Type B pancreatic cell (in vitro differentiated cells): ENCODE data around the gene BTRC. TPM values are rescaled to one million over a fixed set of nuclear protein-coding genes. Genes with fewer than 3 reads are reported as not detected.
"Not testable (repeated sequence)": the region's sequence is repeated elsewhere in the genome, so short reads cannot be mapped to it uniquely, and the experiment has no call there.

Experiments used
- DNase-seq: peaks from one replicate; pipeline ENCODE4 v3.0.0; 2021; ENCODE audit warnings: mixed read lengths; ENCODE audit not compliant: unreplicated experiment; ENCODE audit errors: extremely low spot score
- H3K27ac Mint-ChIP-seq: 2 replicates; pipeline ENCODE4 v1.8.0; 2021; ENCODE audit warnings: mild to moderate bottlenecking, mixed read lengths
- H3K27me3 Mint-ChIP-seq: 2 replicates; pipeline ENCODE4 v1.8.0; 2021; ENCODE audit warnings: mixed read lengths
- H3K36me3 Mint-ChIP-seq: 2 replicates; pipeline ENCODE4 v1.8.0; 2021; ENCODE audit warnings: mixed read lengths
- H3K4me1 Mint-ChIP-seq: one replicate; pipeline ENCODE4 v1.8.0; 2021; ENCODE audit warnings: mixed read lengths; ENCODE audit not compliant: unreplicated experiment
- H3K4me3 Mint-ChIP-seq: 2 replicates; pipeline ENCODE4 v1.8.0; 2021; ENCODE audit warnings: mild to moderate bottlenecking, mixed read lengths
- H3K9me3 Mint-ChIP-seq: 2 replicates; pipeline ENCODE4 v1.8.0; 2021; ENCODE audit warnings: mixed read lengths
- CTCF ChIP-seq: fragments of 200-600 bp; sonication (generic); conservative IDR thresholded peaks from 2 replicates; pipeline ENCODE4 v1.5.0; 2021; ENCODE audit warnings: antibody characterized with exemption, mild to moderate bottlenecking
- total RNA-seq: library from RNA; stranded (reverse); gene quantifications from 2 replicates; pipeline ENCODE4 v1.2.1, GENCODE V29; 2021; ENCODE audit warnings: low replicate concordance

The BTRC gene
- total RNA-seq, 1 donor from 2014 or later: 35.2 TPM

GRCh38 chr10:101311185-101312066 is 42.5 kb upstream of the BTRC start:
- H3K27ac Mint-ChIP-seq: peak overlapping the region; percentile 30
- H3K4me3 Mint-ChIP-seq: peak overlapping the region; percentile 73
- no peak for TF ChIP-seq CTCF
- peaks cover 9% of the 10 kb centered on the region for H3K4me1 Mint-ChIP-seq
- peaks cover 58% of the 10 kb centered on the region for H3K27me3 Mint-ChIP-seq
- no peak for DNase-seq
- H3K9me3 Mint-ChIP-seq: peaks cover 4% of the 10 kb centered on the region
- no peaks in the 10 kb centered on the region for H3K36me3 Mint-ChIP-seq

GRCh38 chr10:101319241-101319915 is 34.6 kb upstream of the BTRC start:
- Mint-ChIP-seq H3K4me1 (peaks cover 30% of the 10 kb centered on the region), H3K27me3 (peaks cover 33% of the 10 kb centered on the region), H3K27ac (no peak overlapping the region), H3K36me3 (no peaks in the 10 kb centered on the region), H3K4me3 (no peak overlapping the region), H3K9me3 (no peaks in the 10 kb centered on the region)
- no peak for TF ChIP-seq CTCF
- no peak for DNase-seq

DNA sequence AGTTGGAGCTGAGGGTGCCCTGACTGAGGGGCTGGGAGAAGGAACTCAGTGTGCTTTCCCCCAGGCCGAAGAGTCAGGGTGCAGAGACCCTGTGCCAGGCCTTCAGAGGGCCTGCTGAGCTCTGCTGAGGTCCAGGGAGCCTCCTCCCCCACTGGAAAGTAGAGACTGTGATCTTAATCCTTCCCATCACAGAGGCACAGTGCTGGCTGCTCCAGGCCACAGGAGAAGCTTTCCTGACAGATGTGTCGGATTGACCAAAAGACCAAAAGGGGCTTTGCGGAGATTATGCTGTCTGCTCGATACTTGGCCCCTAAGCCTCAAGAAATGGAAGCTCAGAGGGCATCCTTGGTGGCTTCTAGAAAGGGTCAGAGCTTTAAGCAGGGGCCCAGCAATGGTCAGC is 32.9 kb upstream of the BTRC start:
- no peak for DNase-seq
- no peak overlapping the region for H3K4me3 Mint-ChIP-seq
- H3K36me3 Mint-ChIP-seq: no peaks in the 10 kb centered on the region
- H3K27ac Mint-ChIP-seq: no peak overlapping the region
- peaks cover 30% of the 10 kb centered on the region for H3K4me1 Mint-ChIP-seq
- no peaks in the 10 kb centered on the region for H3K9me3 Mint-ChIP-seq
- peaks cover 41% of the 10 kb centered on the region for H3K27me3 Mint-ChIP-seq
- TF ChIP-seq CTCF: no peak

GRCh38 chr10:101322266-101323108 is 31.5 kb upstream of the BTRC start:
- peaks cover 30% of the 10 kb centered on the region for H3K4me1 Mint-ChIP-seq
- H3K27me3 Mint-ChIP-seq: peaks cover 51% of the 10 kb centered on the region
- no peaks in the 10 kb centered on the region for H3K36me3 Mint-ChIP-seq
- H3K9me3 Mint-ChIP-seq: peaks cover 4% of the 10 kb centered on the region
- DNase-seq: no peak
- H3K27ac Mint-ChIP-seq: no peak overlapping the region
- no peak overlapping the region for H3K4me3 Mint-ChIP-seq
- TF ChIP-seq CTCF: no peak

DNA sequence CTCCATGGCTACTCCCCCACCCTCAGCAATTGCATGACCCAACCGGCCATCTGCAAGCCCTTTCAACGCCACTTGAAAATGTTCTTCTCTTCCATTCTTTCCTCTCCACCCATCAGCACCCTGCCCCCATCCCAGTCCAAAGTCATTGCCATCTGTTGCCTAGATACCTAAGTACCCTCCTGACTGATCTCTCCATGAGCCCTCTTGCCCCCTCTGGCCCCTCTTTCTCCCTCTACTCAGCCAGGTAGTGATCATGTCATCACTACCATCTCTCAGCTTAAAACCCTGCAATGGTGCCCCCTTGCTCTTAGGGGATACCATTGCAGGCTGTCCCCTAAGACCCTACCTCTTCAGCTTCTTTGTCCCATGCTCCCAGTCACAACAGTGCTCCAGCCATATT is 30.5 kb upstream of the BTRC start:
- no peak for DNase-seq
- TF ChIP-seq CTCF: no peak
- H3K27ac Mint-ChIP-seq: no peak overlapping the region

GRCh38 chr10:101327454-101327853 is 26.5 kb upstream of the BTRC start:
- Mint-ChIP-seq H3K27me3 (peaks cover 58% of the 10 kb centered on the region), H3K4me1 (peaks cover 17% of the 10 kb centered on the region)
- not testable (repeated sequence) for DNase-seq, H3K9me3 Mint-ChIP-seq, H3K36me3 Mint-ChIP-seq, H3K4me3 Mint-ChIP-seq, H3K27ac Mint-ChIP-seq

More for the DNA sequence above, 30.5 kb upstream of the BTRC start:
- Mint-ChIP-seq H3K9me3 (peaks cover 4% of the 10 kb centered on the region), H3K4me3 (no peak overlapping the region), H3K36me3 (no peaks in the 10 kb centered on the region), H3K4me1 (peaks cover 25% of the 10 kb centered on the region), H3K27me3 (peaks cover 47% of the 10 kb centered on the region)
